HepG2 (cell line): Measurements from ENCODE around the gene GRAMD1A. TPM values are rescaled to one million over a fixed set of nuclear protein-coding genes. Genes with fewer than 3 reads are reported as not detected.

Experiments
- ATAC-seq: fragments of 200-7000 bp; cut with Tn5 transposase; 3 replicates; pipeline ENCODE4 v1.9.1; 2020; ENCODE audit warnings: mild to moderate bottlenecking, moderate library complexity
- BruUV-seq: library from RNA; stranded (reverse); fragments of 400-500 nt; replicated peaks from 2 replicates; lab custom pipeline; 2021; lab: Mats Ljungman, UMichigan
- CTCF ChIA-PET: fragments of 300-600 bp; formaldehyde crosslinking; extraction: SDS; loops from one replicate; lab custom pipeline; 2021; ENCODE audit warnings: low total read pairs, inconsistent platforms, low intra/inter-chr PET ratio; lab: Yijun Ruan, JAX
- POLR2A ChIA-PET: fragments of 350-600 bp; sonication (Branson Sonifier 250); formaldehyde crosslinking; loops from one replicate; lab custom pipeline; 2020; ENCODE audit warnings: antibody characterized with exemption, inconsistent platforms; lab: Yijun Ruan, JAX
- DNase-seq: peaks from one replicate; pipeline ENCODE4 v3.0.0-alpha.2; 2015; ENCODE audit warnings: low spot score
- FAIRE-seq: peaks from 3 replicates; lab custom pipeline; 2011; peaks lifted over from hg19 to GRCh38; lab: Jason Lieb, UNC
- H2AFZ ChIP-seq: one replicate; pipeline ENCODE4 v1.6.1; 2011; ENCODE audit warnings: low read length, inconsistent platforms
- H3K27ac ChIP-seq: fragments of 300-600 bp; 3 replicates; pipeline ENCODE4 v1.8.0; 2011; ENCODE audit warnings: mixed run types, mild to moderate bottlenecking, mixed read lengths, low read length, inconsistent platforms; ENCODE audit not compliant: insufficient read depth; ENCODE audit errors: extremely low read length
- H3K27me3 ChIP-seq, 2 experiments: fragments of 200-600 bp in 1 of 2; 2 replicates in 1 of 2; 3 replicates in 1 of 2; pipeline versions ENCODE4 v1.6.0 to v1.8.0; 2011; ENCODE audit warnings: low read length in 2 of 2, mild to moderate bottlenecking in 2 of 2, moderate library complexity in 2 of 2, inconsistent platforms in 1 of 2; ENCODE audit not compliant: insufficient read depth in 2 of 2, control insufficient read depth in 1 of 2
- H3K36me3 ChIP-seq, 2 experiments: fragments of 200-600 bp in 1 of 2; replicated peaks in 1 of 2; 2 replicates in 1 of 2; 3 replicates in 1 of 2; pipeline versions ENCODE4 v1.5.1 to v1.8.0; 2011; ENCODE audit warnings: low read length in 2 of 2, inconsistent platforms in 1 of 2; ENCODE audit not compliant: insufficient read depth in 2 of 2, control insufficient read depth in 1 of 2
- H3K4me1 ChIP-seq: 2 replicates; pipeline ENCODE4 v1.5.1; 2012; ENCODE audit warnings: low read length, inconsistent platforms; ENCODE audit not compliant: insufficient read depth
- H3K4me2 ChIP-seq: 2 replicates; pipeline ENCODE4 v1.6.0; 2011; ENCODE audit warnings: low read depth, low read length, inconsistent platforms
- H3K4me3 ChIP-seq, 3 experiments: fragments of 200-600 bp in 1 of 3; sonication (generic), shearing (Covaris generic) in 1 of 3; replicated peaks in 1 of 3; 2 replicates each; pipeline ENCODE4 v1.5.1; 2011 to 2016; ENCODE audit warnings: low read length in 3 of 3, inconsistent platforms in 2 of 3, low read depth in 2 of 3, mild to moderate bottlenecking in 2 of 3, control low read depth in 1 of 3, mixed read lengths in 1 of 3; ENCODE audit not compliant: insufficient read depth in 1 of 3
- H3K79me2 ChIP-seq: one replicate; pipeline ENCODE4 v1.6.1; 2011; ENCODE audit warnings: low read length, inconsistent platforms; ENCODE audit not compliant: insufficient read depth
- H3K9ac ChIP-seq: 2 replicates; pipeline ENCODE4 v1.6.0; 2011; ENCODE audit warnings: mild to moderate bottlenecking, low read depth, low read length, inconsistent platforms; ENCODE audit not compliant: insufficient read depth
- H3K9me3 ChIP-seq: 2 replicates; pipeline ENCODE4 v1.5.1; 2012; ENCODE audit warnings: mild to moderate bottlenecking, low read length
- H4K20me1 ChIP-seq: 2 replicates; pipeline ENCODE4 v1.6.0; 2011; ENCODE audit warnings: inconsistent platforms, mild to moderate bottlenecking, low read length, moderate library complexity; ENCODE audit not compliant: insufficient read depth
- AGO1 ChIP-seq: fragments of 200-400 bp; formaldehyde crosslinking; IDR thresholded peaks from 2 replicates; pipeline ENCODE4 v1.6.1; 2017; ENCODE audit warnings: mild to moderate bottlenecking, low read depth, low read length, moderate library complexity; ENCODE audit not compliant: poor library complexity, severe bottlenecking
- ESRRA ChIP-seq: sonication (generic); formaldehyde crosslinking; IDR thresholded peaks from 2 replicates; pipeline ENCODE4 v1.5.1; 2020; ENCODE audit warnings: mild to moderate bottlenecking, low read depth, missing genetic modification reagents
- FOXA3 ChIP-seq: IDR thresholded peaks from 2 replicates; pipeline ENCODE4 v1.6.1; 2016; ENCODE audit warnings: missing genetic modification reagents, missing compliant biosample characterization
- GZF1 ChIP-seq: sonication (generic); formaldehyde crosslinking; IDR thresholded peaks from 2 replicates; pipeline ENCODE4 v1.5.1; 2020; ENCODE audit warnings: mild to moderate bottlenecking, missing genetic modification reagents
- MAF1 ChIP-seq: sonication (generic); formaldehyde crosslinking; IDR thresholded peaks from 2 replicates; pipeline ENCODE4 v1.5.0; 2020; ENCODE audit warnings: missing genetic modification reagents, borderline replicate concordance
- MED1 ChIP-seq: sonication (generic); formaldehyde crosslinking; IDR thresholded peaks from 2 replicates; pipeline ENCODE4 v1.4.0; 2020; ENCODE audit warnings: missing genetic modification reagents
- POLR2AphosphoS5 ChIP-seq: IDR thresholded peaks from 2 replicates; pipeline ENCODE4 v1.6.1; 2012; ENCODE audit warnings: low read depth, low read length
- PRMT3 ChIP-seq: sonication (generic); formaldehyde crosslinking; IDR thresholded peaks from 2 replicates; pipeline ENCODE4 v1.8.1; 2022; ENCODE audit warnings: low read depth, mild to moderate bottlenecking, moderate library complexity, missing genetic modification reagents, borderline replicate concordance
- RXRB ChIP-seq: IDR thresholded peaks from 2 replicates; pipeline ENCODE4 v1.6.1; 2016; ENCODE audit warnings: borderline replicate concordance, missing genetic modification reagents, missing compliant biosample characterization
- SETDB1 ChIP-seq: sonication (generic); formaldehyde crosslinking; IDR thresholded peaks from 2 replicates; pipeline ENCODE4 v1.5.1; 2020; ENCODE audit warnings: missing genetic modification reagents, mild to moderate bottlenecking, borderline replicate concordance
- SPEN ChIP-seq: sonication (generic); formaldehyde crosslinking; IDR thresholded peaks from 2 replicates; pipeline ENCODE4 v1.5.1; 2020; ENCODE audit warnings: low read depth, mild to moderate bottlenecking, missing genetic modification reagents
- TCF12 ChIP-seq, 2 experiments: fragments of 450-650 bp in 1 of 2; sonication (generic) in 1 of 2; formaldehyde crosslinking in 1 of 2; IDR thresholded peaks; 2 replicates each; pipeline versions ENCODE4 v1.6.1 to v1.8.0; 2017 to 2022; ENCODE audit warnings: antibody characterized with exemption in 1 of 2, mild to moderate bottlenecking in 1 of 2, missing genetic modification reagents in 1 of 2, moderate library complexity in 1 of 2
- ZBTB7B ChIP-seq: sonication (generic); formaldehyde crosslinking; IDR thresholded peaks from 2 replicates; pipeline ENCODE4 v1.4.0; 2020; ENCODE audit warnings: missing genetic modification reagents
- ZIK1 ChIP-seq: sonication (generic); formaldehyde crosslinking; IDR thresholded peaks from 2 replicates; pipeline ENCODE4 v1.5.0; 2020; ENCODE audit warnings: mild to moderate bottlenecking, low read depth, missing genetic modification reagents, borderline replicate concordance
- ZNF430 ChIP-seq: sonication (generic); formaldehyde crosslinking; IDR thresholded peaks from 2 replicates; pipeline ENCODE4 v1.9.0; 2021; ENCODE audit warnings: mild to moderate bottlenecking, missing genetic modification reagents
- ZNF777 ChIP-seq: sonication (generic); formaldehyde crosslinking; IDR thresholded peaks from 2 replicates; pipeline ENCODE4 v1.4.0; 2020; ENCODE audit warnings: missing genetic modification reagents
- ZSCAN31 ChIP-seq: sonication (generic); formaldehyde crosslinking; IDR thresholded peaks from 2 replicates; pipeline ENCODE4 v1.5.0; 2020; ENCODE audit warnings: low read depth, mild to moderate bottlenecking, missing genetic modification reagents
- WGBS: methylation state at CpG from one replicate; pipeline ENCODE4 v1.1.6; 2017; ENCODE audit warnings: low lambda C conversion rate; 5-methylcytosine and 5-hydroxymethylcytosine counted together
- in situ Hi-C: cut with HindIII; loops from 2 replicates; pipeline ENCODE4 v1.10.0; 2017; ENCODE audit warnings: low pct_unique_long_range_greater_than_20kb; ENCODE audit not compliant: extremely low pct_ligation_motif_present
- intact Hi-C: fragments of 100-400 bp; cut with micrococcal nuclease; formaldehyde crosslinking; loops from one replicate; pipeline ENCODE4 v1.10.0; 2022; ENCODE audit not compliant: unreplicated experiment
- polyA plus RNA-seq, 8 experiments: library from polyadenylated mRNA; depleted of rRNA in 3 of 8; stranded (reverse) in 7 of 8; unstranded in 1 of 8; fragments of >200 nt; fragmentation: Illumina TruSeq in 4 of 8; extraction: Trizol in 4 of 8; gene quantifications; 2 replicates each; pipeline versions ENCODE4 v1.2.1 to v1.2.3, GENCODE V29; 2011 to 2016; ENCODE audit warnings: low read depth in 4 of 8, missing spikeins in 1 of 8, mixed read lengths in 1 of 8; ENCODE audit not compliant: insufficient read depth in 1 of 8
- total RNA-seq, 5 experiments: library from RNA; depleted of rRNA; stranded (reverse); fragments of >200 nt; fragmentation: Illumina TruSeq; extraction: Trizol; gene quantifications; 2 replicates each; pipeline ENCODE4 v1.2.3, GENCODE V29; 2016; ENCODE audit warnings: low read depth in 1 of 5
- TF ChIP-seq, protein P1 (sequence below): sonication (generic); formaldehyde crosslinking; IDR thresholded peaks from 2 replicates; pipeline ENCODE4 v1.4.0; 2020; ENCODE audit warnings: missing genetic modification reagents

Gene GRAMD1A
- total and polyA plus RNA-seq, 2 of the 13 experiments (the other 11 are each of a cell fraction or from before 2014, with no cell fraction given) = 14.7 to 181 TPM

DNA sequence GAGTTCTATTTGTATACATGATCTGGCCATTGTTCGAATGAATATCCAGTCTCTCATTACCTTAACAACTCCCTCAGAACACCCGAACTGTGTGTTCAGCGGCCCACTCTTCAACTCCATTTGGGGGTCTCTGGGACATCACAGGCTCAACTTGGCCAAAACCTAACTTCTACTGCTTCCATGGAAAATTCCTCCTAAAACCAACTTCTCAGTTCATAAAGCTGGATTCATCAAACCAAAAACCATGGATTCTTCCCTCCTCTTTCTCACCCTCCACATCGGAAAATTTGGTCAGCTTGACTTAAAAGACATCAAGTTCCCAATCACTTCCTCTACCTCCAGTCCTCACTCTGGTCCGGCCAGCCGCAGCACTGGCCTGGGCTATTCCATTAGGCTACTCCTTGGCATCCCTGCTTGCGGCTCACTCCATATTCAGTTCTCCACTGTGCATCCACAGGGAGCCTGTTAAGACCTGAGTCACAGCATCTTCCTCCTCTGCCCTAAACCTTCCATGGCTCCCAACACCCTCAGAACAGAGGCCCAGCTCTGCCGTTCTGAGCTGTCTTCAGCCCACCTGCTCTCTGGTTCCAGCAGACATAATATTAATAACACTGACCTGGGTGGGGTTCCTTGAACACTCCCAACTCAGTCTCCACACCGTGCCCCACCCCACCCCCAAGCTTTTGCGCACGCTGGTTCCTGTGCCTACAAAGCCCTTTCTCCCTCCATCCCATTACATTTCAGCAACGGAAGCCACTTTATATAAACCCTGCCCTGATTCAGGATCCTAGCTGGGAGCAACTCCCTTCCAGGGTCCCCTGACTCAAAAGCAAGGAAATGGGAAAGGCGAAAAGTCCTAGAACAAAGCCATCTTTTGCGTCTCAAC lies 37.2 kb upstream of the GRAMD1A start (continued):
- no peak for TF ChIP-seq TCF12 (IDR thresholded peaks at IDR 0.05)
- TF ChIP-seq TCF12 (CRISPR knock-in tag; IDR thresholded peaks at IDR 0.05) = 0 out of 2 replicates have a peak, but pooled peaks have one; percentile 27

DNA sequence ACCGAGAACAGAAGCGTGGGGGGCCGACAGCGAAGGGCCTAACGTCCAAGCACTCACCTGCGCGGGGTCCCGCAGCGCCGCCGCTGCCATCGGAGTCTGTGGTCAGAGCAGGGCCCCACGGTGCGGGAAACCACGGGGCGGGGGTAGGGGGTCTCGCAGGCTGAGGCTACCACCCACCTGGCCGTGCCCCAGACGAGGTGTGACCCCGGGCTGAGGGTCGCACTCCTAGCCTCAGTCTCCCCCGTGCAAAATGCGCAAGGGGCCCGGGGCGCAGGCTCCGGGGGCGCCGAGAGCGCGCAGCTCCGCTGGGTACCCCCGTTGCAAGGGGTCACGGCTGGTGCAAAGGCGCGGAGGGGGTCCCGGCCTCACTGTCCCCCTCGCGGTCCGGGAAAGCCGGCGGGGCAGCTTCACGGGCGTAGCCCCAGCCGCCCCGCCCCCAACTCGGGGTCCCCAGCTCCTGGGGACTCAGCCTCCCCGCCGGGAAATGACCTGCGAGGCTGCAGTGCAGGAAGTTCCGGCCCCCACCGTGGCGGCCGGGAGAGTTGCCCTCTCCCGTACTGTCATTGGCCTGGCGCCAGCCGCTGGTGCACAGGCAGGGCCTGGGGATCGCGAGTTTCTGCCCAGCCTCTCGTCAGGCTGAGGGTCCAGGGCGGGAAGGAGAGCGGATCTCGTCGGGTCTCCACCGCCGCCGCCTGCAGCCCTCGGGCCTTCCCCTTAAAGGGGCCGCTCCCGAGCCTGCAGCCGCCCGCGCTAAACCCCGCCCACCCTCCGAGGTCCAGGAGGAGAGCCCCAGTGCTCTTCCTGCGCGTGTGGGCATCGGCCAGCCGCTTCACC lies 36.3 kb upstream of the GRAMD1A start, which contains the start of gene ZNF792:
Gene ZNF792, minus strand, starts transcription at position 657 of the 834 bp plus-strand sequence. Its CDS starts 567 bp downstream, at position 90.
- ATAC-seq (peak; percentile 78), FAIRE-seq (no peak), DNase-seq (peak; percentile 56)
- Histone ChIP-seq H2AFZ (no peak within 1 kb of the TSS), H3K27ac (peak within 1 kb of the TSS; percentile 63), H3K4me2 (peak within 1 kb of the TSS; percentile 87), H3K9me3 (0 out of 2 replicates have a peak, but pooled peaks cover 6% of the 10 kb centered on the region), H3K27me3 (peaks cover 1 to 22% of the 10 kb centered on the region in 2 experiments; a peak in 2 of 5 replicates), H3K79me2 (peaks cover 33% of the 10 kb centered on the region), H3K4me1 (peaks cover 58% of the 10 kb centered on the region), H4K20me1 (peaks cover 23% of the 10 kb centered on the region; the same call in 1 of the 2 replicates), H3K9ac (peak within 1 kb of the TSS; percentile 77), H3K36me3 (peaks cover 12 to 22% of the 10 kb centered on the region in 2 experiments), H3K4me3 (peak within 1 kb of the TSS; percentile 87 to 96 (median 96))
- TSS peak; percentile 46 for BruUV-seq
- ChIA-PET CTCF (no interaction called here), POLR2A (interaction anchor here (1.1 to 1.3 kb wide), 3 partner anchors 31 to 43 kb away, joined by 4 read pairs; partner anchors contain the start of gene ZNF30)
- intact Hi-C loops = no loop called here
- WGBS = 0% methylated on average over 9 of the region's 78 CpGs
- in situ Hi-C loops = no loop called here
- TF ChIP-seq ZBTB7B (CRISPR knock-in tag) (peak; percentile 50; the same call in 1 of the 2 replicates), ESRRA (CRISPR knock-in tag) (no peak), MED1 (CRISPR knock-in tag) (peak; percentile 80), POLR2AphosphoS5 (peak; percentile 46; the same call in 1 of the 2 replicates), ZSCAN31 (0 out of 2 replicates have a peak, but pooled peaks have one; percentile 15), SPEN (CRISPR knock-in tag) (peak; percentile 66; the same call in 1 of the 2 replicates), AGO1 (peak; percentile 55), PRMT3 (no peak), ZIK1 (CRISPR knock-in tag) (peak; percentile 70; the same call in 1 of the 2 replicates), MAF1 (CRISPR knock-in tag) (0 out of 2 replicates have a peak, but pooled peaks have one; percentile 64), GZF1 (peak; percentile 76; the same call in 1 of the 2 replicates), FOXA3 (no peak; the same call in 1 of the 2 replicates), ZNF430 (CRISPR knock-in tag) (peak; percentile 45; the same call in 1 of the 2 replicates), RXRB (CRISPR knock-in tag) (peak; percentile 18; the same call in 1 of the 2 replicates), SETDB1 (CRISPR knock-in tag) (peak; percentile 47; the same call in 1 of the 2 replicates), ZNF777 (CRISPR knock-in tag) (peak; percentile 77)
- TF ChIP-seq, protein P1, sequence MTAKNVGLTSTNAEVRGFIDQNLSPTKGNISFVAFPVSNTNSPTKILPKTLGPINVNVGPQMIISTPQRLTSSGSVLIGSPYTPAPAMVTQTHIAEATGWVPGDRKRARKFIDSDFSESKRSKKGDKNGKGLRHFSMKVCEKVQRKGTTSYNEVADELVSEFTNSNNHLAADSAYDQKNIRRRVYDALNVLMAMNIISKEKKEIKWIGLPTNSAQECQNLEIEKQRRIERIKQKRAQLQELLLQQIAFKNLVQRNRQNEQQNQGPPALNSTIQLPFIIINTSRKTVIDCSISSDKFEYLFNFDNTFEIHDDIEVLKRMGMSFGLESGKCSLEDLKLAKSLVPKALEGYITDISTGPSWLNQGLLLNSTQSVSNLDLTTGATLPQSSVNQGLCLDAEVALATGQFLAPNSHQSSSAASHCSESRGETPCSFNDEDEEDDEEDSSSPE (CRISPR knock-in tag) = peak; percentile 82
